NCI-H226 (cell line): ENCODE results near the gene CNDP1.

Source experiments
- DNase-seq: peaks from one replicate; pipeline ENCODE4 v3.0.0-alpha.2; 2015

Gene CNDP1

GRCh38 chr18:74632351-74632679 is 98.0 kb downstream of the CNDP1 start:
- DNase-seq = no peak

DNA sequence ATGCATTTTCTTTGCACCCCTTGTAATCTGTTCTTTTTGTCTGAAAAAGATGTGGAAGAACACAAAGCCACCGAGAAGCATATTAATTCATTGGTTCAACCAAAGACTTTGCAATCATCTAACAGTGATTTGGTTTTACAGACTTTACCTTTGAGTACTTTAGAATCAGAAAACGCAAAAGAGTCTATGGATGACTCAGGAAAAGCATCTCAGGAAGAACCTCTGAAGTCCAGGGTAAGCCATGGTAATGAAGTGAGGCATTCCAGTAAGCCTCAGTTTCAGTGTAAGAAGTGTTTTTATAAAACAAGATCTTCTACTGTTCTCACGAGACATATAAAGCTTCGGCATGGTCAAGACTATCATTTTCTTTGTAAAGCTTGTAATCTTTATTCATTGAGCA is 98.6 kb downstream of the CNDP1 start:
- DNase-seq = no peak

GRCh38 chr18:74633652-74634352 is 99.5 kb downstream of the CNDP1 start:
- no peak for DNase-seq

DNA sequence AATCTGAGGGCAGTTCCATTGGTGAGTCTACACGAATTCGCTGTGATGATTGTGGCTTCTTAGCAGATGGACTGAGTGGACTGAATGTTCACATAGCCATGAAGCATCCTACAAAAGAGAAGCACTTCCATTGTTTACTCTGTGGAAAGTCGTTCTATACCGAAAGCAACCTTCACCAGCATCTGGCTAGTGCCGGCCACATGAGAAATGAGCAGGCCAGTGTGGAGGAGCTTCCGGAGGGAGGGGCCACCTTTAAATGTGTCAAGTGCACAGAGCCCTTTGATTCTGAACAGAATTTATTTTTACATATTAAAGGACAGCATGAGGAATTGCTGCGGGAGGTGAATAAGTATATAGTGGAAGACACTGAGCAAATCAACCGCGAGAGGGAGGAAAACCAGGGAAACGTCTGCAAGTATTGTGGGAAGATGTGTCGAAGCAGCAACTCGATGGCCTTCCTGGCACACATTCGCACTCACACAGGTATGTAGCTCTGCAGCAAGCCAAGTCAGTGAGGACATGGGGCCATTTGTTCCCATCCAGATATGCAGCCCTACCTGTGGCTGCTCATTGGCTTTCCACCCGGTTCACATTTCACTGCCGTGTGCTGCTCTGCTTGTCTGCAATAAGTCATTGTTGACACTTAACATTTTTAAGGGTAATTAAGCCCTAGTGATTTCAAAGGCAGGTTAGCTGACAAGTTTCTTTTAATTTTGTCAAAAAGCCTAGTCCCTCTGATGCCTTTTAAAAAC is 101.1 kb downstream of the CNDP1 start:
- DNase-seq = no peak
